ENCODE results near the gene TRIM44.

TRIM44 gene

GRCh38 chr11:35709376-35709775 is 46.8 kb downstream of the TRIM44 start:
- Histone ChIP-seq H3K9ac (no peak overlapping the region), H2AFZ (no peak overlapping the region), H3K4me1 (no peaks in the 10 kb centered on the region), H3K79me2 (no peaks in the 10 kb centered on the region), H3K4me2 (ENCODE audit: low read length) (no peak overlapping the region), H3K27ac (no peak overlapping the region), H3K9me3 (ENCODE audit: control insufficient read depth, low read length) (no peaks in the 10 kb centered on the region), H3K4me3 (ENCODE audit: low read depth, low read length) (no peak overlapping the region), H3K36me3 (ENCODE audit: control insufficient read depth, insufficient read depth, low read length) (no peaks in the 10 kb centered on the region), H3K27me3 (ENCODE audit: control insufficient read depth, insufficient read depth, low read length) (no peaks in the 10 kb centered on the region)
- TF ChIP-seq CTCF (IDR thresholded peaks at IDR 0.05): no peak

DNA sequence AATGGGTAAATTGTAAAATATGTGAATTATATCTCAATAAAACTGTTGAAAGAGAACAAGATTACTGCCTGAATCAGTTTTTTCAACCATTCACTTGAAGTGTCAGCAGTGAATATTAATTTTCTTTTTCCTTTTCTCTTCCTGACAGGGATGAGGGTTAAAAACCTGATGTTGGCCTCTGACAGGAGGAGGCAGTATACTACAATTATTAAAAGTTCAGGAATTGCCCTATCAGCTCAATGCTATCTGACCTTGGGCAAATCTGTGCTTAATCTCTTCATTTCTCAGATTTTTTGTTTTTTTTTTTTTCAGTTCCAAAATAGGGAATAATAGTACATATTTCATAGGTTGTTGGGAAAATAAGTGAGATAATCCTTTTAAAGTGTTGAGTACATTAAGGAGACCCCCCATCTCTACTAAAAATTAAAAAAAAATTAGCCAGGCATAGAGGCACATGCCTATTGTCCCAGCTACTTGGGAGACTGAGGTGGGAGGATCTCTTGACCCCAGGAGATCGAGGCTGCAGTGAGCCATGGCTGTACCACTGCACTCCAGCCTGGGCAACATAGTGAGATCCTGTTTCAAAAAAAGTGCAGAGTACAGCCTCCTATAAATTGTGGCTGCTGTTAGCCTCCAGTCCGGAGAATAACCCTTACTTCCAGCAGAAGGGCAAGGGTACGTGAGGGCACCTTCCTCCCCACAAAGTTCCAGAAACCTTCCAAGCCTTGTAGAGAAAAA is 48.8 kb downstream of the TRIM44 start:
- Histone ChIP-seq H3K27ac (no peak overlapping the region), H3K4me2 (ENCODE audit: low read length) (no peak overlapping the region), H3K9me3 (ENCODE audit: control insufficient read depth, low read length) (no peaks in the 10 kb centered on the region), H3K36me3 (ENCODE audit: control insufficient read depth, insufficient read depth, low read length) (no peaks in the 10 kb centered on the region), H3K79me2 (no peaks in the 10 kb centered on the region), H2AFZ (no peak overlapping the region), H3K4me1 (no peaks in the 10 kb centered on the region), H3K27me3 (ENCODE audit: control insufficient read depth, insufficient read depth, low read length) (no peaks in the 10 kb centered on the region), H3K9ac (no peak overlapping the region), H3K4me3 (ENCODE audit: low read depth, low read length) (no peak overlapping the region)
- no peak for TF ChIP-seq CTCF (IDR thresholded peaks at IDR 0.05)

- Histone ChIP-seq H2AFZ (no peak overlapping the region), H3K4me3 (ENCODE audit: low read depth, low read length) (no peak overlapping the region), H3K27me3 (ENCODE audit: control insufficient read depth, insufficient read depth, low read length) (no peaks in the 10 kb centered on the region), H3K9me3 (ENCODE audit: control insufficient read depth, low read length) (no peaks in the 10 kb centered on the region), H3K4me1 (no peaks in the 10 kb centered on the region), H3K4me2 (ENCODE audit: low read length) (no peak overlapping the region), H3K27ac (no peak overlapping the region), H3K79me2 (no peaks in the 10 kb centered on the region), H3K36me3 (ENCODE audit: control insufficient read depth, insufficient read depth, low read length) (no peaks in the 10 kb centered on the region), H3K9ac (no peak overlapping the region)
- TF ChIP-seq CTCF (IDR thresholded peaks at IDR 0.05): no peak
Measured at GRCh38 chr11:35711924-35712323, 49.3 kb downstream of the TRIM44 start.

DNA sequence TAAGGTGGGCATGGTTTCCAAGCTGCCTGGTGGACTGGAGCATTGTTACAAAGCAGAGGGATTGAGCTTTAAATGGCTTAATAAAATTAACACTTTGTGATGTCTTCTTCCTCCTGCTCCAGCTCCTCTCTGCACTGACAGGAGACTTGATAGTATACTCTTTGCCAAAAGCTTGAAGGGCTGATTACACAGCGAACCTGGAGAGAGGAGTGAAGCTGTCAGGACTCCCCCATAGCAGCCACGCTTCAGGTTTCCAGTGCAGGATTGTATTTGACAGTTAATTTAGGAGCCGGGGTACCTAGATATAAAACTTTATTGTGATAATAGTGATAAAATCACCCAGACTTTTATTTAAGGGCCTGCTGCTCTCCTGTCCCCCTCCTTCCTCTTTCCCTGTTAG is 50.0 kb downstream of the TRIM44 start:
- Histone ChIP-seq H3K9ac (no peak overlapping the region), H3K9me3 (ENCODE audit: control insufficient read depth, low read length) (no peaks in the 10 kb centered on the region), H3K27ac (no peak overlapping the region), H3K4me2 (ENCODE audit: low read length) (no peak overlapping the region), H3K79me2 (no peaks in the 10 kb centered on the region), H3K27me3 (ENCODE audit: control insufficient read depth, insufficient read depth, low read length) (no peaks in the 10 kb centered on the region), H3K4me1 (no peaks in the 10 kb centered on the region), H3K4me3 (ENCODE audit: low read depth, low read length) (no peak overlapping the region), H2AFZ (no peak overlapping the region), H3K36me3 (ENCODE audit: control insufficient read depth, insufficient read depth, low read length) (no peaks in the 10 kb centered on the region)
- TF ChIP-seq CTCF (IDR thresholded peaks at IDR 0.05): no peak
